Measurements from ENCODE around the gene MBOAT7. TPM values are rescaled to one million over a fixed set of nuclear protein-coding genes. Genes with fewer than 3 reads are reported as not detected.
"Not testable (repeated sequence)": the region's sequence is repeated elsewhere in the genome, so short reads cannot be mapped to it uniquely, and the experiment has no call there.

The MBOAT7 gene
- total RNA-seq, 2 experiments from 2014 or later: 107 to 112 TPM

DNA sequence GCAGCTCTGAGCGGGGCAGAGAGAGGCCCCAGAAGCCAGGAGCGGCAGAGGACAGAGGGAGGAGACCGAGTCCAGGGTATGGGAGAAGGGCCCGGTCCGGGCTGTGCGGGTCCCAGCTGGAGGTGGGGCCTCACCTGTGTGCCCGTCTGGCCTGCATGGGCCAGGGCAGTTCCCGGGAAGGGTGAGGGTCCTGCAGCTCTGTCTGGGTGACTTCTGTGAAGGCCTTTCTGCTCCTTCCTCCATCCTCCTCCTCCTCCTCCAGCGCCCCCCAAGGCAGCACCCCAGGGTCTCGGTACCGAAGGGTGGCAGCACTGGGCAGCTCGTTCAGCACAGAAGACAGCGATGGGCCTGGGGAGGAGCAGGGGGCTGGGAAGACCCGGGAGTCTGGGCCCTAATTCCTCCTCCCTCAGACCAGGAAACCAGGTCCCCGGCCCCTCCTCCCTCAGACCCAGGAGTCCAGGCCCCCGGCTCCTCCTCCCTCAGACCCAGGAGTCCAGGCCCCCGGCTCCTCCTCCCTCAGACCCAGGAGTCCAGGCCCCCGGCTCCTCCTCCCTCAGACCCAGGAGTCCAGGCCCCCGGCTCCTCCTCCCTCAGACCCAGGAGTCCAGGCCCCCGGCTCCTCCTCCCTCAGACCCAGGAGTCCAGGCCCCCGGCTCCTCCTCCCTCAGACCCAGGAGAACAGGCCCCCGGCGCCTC lies 17.5 kb downstream of the MBOAT7 start:
- H3K4me1 Mint-ChIP-seq (ENCODE audit: low read depth); H3K27ac Mint-ChIP-seq; intact Hi-C loops (cut with micrococcal nuclease); H3K27me3 Mint-ChIP-seq; DNase-seq; H3K36me3 Mint-ChIP-seq; H3K4me3 Mint-ChIP-seq; H3K9me3 Mint-ChIP-seq: not testable (repeated sequence)
- CTCF ChIA-PET: interaction anchor here (1.2 to 2.0 kb wide), 2 partner anchors 60 to 94 kb away, joined by 4 to 8 read pairs; no protein-coding TSS in a partner anchor
- POLR2A ChIA-PET: interaction anchor here (0.5 to 1.1 kb wide), 2 partner anchors 15 to 207 kb away, joined by 3 to 4 read pairs; no protein-coding TSS in a partner anchor

GRCh38 chr19:54169149-54169740 lies 20.1 kb downstream of the MBOAT7 start:
- no peak for DNase-seq
- POLR2A ChIA-PET: interaction anchor here (1.3 to 1.8 kb wide), 3 partner anchors 18 to 38 kb away, joined by 3 to 5 read pairs (median 3); no protein-coding TSS in a partner anchor
- Mint-ChIP-seq H3K4me1 (ENCODE audit: low read depth) (peaks cover 6% of the 10 kb centered on the region), H3K9me3 (no peaks in the 10 kb centered on the region), H3K27me3 (no peaks in the 10 kb centered on the region), H3K36me3 (no peaks in the 10 kb centered on the region), H3K4me3 (no peak overlapping the region), H3K27ac (no peak overlapping the region)
- intact Hi-C loops (cut with micrococcal nuclease): no loop called here
- CTCF ChIA-PET: interaction anchor here (0.7 to 2.0 kb wide), 4 partner anchors 19 to 161 kb away, joined by 3 to 7 read pairs (median 5); no protein-coding TSS in a partner anchor

DNA sequence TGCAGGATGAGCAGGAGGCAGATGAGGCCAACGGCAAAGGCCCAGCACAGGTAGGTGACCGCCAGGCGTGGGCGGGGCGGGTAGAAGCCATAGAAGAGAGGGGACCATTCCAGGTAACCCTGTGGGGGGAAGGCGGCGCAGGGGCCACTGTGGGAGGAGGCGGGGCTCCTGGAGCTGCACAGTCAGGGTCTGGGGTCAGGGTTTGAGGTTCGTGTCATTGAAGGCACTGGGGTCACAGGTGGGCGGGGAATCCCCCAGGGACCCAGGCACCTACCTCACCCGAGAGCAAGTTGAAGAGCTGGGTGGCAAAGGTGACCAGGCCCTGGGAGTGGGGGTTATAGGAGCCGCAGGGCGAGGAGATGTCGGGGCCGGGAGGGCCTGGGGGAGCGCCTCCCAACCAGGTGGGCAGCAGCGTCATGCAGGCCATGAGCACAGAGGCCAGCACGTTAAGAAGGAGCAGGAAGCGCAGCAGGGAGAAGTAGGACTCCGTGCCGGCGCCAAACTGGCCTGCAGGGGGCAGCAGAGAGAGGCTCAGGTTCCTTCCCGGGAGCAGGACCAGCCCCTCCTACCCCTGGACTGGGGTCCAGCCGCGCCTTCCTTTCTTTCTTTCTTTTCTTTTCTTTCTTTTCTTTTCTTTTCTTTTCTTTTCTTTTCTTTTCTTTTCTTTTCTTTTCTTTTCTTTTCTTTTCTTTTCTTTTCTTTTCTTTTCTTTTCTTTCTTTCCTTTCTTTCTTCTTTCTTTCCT lies 21.0 kb downstream of the MBOAT7 start:
- DNase-seq: peak; percentile 94
- H3K36me3 Mint-ChIP-seq: no peaks in the 10 kb centered on the region
- CTCF ChIA-PET: interaction anchor here (0.5 to 2.3 kb wide), 13 partner anchors 8 to 98 kb away, joined by 3 to 10 read pairs (median 3); partner anchors contain the start of genes LENG1 and MBOAT7
- no peak overlapping the region for H3K27ac Mint-ChIP-seq
- intact Hi-C loops (cut with micrococcal nuclease): loop anchor here (1.0 kb wide), 1 partner anchor 63 kb away; no protein-coding TSS in a partner anchor
- H3K4me3 Mint-ChIP-seq: peak overlapping the region; percentile 5
- POLR2A ChIA-PET: no interaction called here
- peaks cover 8% of the 10 kb centered on the region for H3K4me1 Mint-ChIP-seq (ENCODE audit: low read depth)
- no peaks in the 10 kb centered on the region for H3K27me3 Mint-ChIP-seq
- H3K9me3 Mint-ChIP-seq: no peaks in the 10 kb centered on the region

DNA sequence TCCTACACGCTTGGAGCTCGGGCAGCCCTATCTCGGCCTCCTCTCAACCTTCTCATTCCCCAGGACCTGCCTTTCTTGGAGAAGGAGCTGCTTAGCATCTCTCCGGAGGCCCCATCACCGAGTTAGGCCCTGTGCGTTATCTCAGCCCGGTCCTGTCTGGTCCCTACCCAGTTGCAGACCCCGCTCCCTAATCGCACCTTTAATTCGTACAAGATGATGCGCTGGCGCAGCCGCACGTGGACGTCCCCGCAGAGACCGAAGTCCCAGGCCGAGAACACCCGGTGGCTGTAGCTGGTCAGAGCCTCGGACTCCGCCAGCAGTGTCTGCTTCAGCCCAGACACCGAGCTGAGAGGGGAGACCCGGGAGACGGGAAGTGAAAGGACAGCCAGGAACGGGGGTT lies 24.2 kb downstream of the MBOAT7 start:
- peaks cover 32% of the 10 kb centered on the region for H3K4me1 Mint-ChIP-seq (ENCODE audit: low read depth)
- ChIA-PET CTCF (interaction anchor here (1.5 kb wide), 1 partner anchor 101 kb away, joined by 4 read pairs; no protein-coding TSS in a partner anchor), POLR2A (no interaction called here)
- no peaks in the 10 kb centered on the region for H3K36me3 Mint-ChIP-seq
- DNase-seq: no peak
- H3K9me3 Mint-ChIP-seq: no peaks in the 10 kb centered on the region
- H3K4me3 Mint-ChIP-seq: no peak overlapping the region
- intact Hi-C loops (cut with micrococcal nuclease): no loop called here
- peaks cover 3% of the 10 kb centered on the region for H3K27me3 Mint-ChIP-seq
- no peak overlapping the region for H3K27ac Mint-ChIP-seq

- Mint-ChIP-seq H3K27ac (no peak overlapping the region), H3K27me3 (peaks cover 3% of the 10 kb centered on the region), H3K36me3 (peaks cover 6% of the 10 kb centered on the region), H3K4me3 (peak overlapping the region; percentile 17), H3K9me3 (no peaks in the 10 kb centered on the region), H3K4me1 (ENCODE audit: low read depth) (peaks cover 34% of the 10 kb centered on the region)
- POLR2A ChIA-PET: no interaction called here
- peak; percentile 73 for DNase-seq
- CTCF ChIA-PET: interaction anchor here (1.3 to 1.5 kb wide), 2 partner anchors 24 to 101 kb away, joined by 4 to 6 read pairs; no protein-coding TSS in a partner anchor
- intact Hi-C loops (cut with micrococcal nuclease): no loop called here
These were observed 24.9 kb downstream of the MBOAT7 start for GRCh38 chr19:54164369-54165068.

DNA sequence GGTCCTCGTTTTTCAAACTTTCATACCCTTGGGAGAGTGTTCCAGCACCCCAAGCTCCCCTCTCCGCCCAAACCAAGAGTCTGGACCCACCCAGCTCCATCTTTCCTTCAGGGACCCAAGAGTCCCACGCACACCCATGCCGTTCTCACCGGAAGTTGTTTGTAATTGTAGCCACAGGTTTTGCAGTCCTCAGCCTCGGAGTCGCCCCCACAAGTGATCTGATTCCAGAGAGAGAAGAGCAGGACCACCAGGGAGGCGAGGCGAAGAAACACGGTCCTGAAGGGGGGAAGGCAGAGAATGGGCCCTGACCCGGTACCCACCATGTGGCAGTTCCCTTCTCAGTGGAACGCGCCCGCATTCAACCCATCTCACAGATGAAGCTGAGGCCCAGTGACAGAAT lies 26.5 kb downstream of the MBOAT7 start:
- no peak for DNase-seq
- H3K9me3 Mint-ChIP-seq: no peaks in the 10 kb centered on the region
- peak overlapping the region; percentile 10 for H3K27ac Mint-ChIP-seq
- peaks cover 44% of the 10 kb centered on the region for H3K4me1 Mint-ChIP-seq (ENCODE audit: low read depth)
- ChIA-PET POLR2A (no interaction called here), CTCF (no interaction called here)
- peak overlapping the region; percentile 71 for H3K4me3 Mint-ChIP-seq
- peaks cover 3% of the 10 kb centered on the region for H3K27me3 Mint-ChIP-seq
- peaks cover 11% of the 10 kb centered on the region for H3K36me3 Mint-ChIP-seq
- intact Hi-C loops (cut with micrococcal nuclease): no loop called here

- peak overlapping the region; percentile 10 for H3K27ac Mint-ChIP-seq
- H3K4me3 Mint-ChIP-seq: peak overlapping the region; percentile 71
- peaks cover 3% of the 10 kb centered on the region for H3K27me3 Mint-ChIP-seq
- ChIA-PET POLR2A (no interaction called here), CTCF (no interaction called here)
- intact Hi-C loops (cut with micrococcal nuclease): no loop called here
- H3K9me3 Mint-ChIP-seq: no peaks in the 10 kb centered on the region
- H3K36me3 Mint-ChIP-seq: peaks cover 11% of the 10 kb centered on the region
- peaks cover 44% of the 10 kb centered on the region for H3K4me1 Mint-ChIP-seq (ENCODE audit: low read depth)
- peak; percentile 88 for DNase-seq
These were observed 27.1 kb downstream of the MBOAT7 start for GRCh38 chr19:54162241-54162805.

DNA sequence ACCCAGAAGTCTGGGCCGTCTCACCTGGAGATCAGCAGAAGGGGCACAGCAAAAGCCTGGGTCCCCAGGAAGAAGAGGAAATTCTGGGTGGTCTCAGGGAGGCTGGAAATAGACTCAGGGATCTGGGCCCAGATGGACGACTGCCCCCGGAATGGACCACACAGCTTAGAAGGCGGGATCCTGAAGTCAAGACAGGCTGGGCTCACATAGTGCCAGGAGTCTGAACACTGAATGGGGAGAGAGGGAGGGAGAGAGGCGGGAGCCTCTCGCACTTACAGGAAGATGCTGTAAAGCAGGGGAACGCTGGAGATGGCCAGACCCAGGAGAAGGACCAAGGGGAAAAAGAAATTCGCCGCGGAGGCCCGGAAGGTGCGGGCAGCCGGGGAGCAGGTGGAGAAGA lies 28.5 kb downstream of the MBOAT7 start:
- Mint-ChIP-seq H3K27ac (peak overlapping the region; percentile 98), H3K4me3 (peak overlapping the region; percentile 95), H3K27me3 (peaks cover 3% of the 10 kb centered on the region), H3K9me3 (no peaks in the 10 kb centered on the region), H3K36me3 (peaks cover 22% of the 10 kb centered on the region), H3K4me1 (ENCODE audit: low read depth) (peaks cover 48% of the 10 kb centered on the region)
- intact Hi-C loops (cut with micrococcal nuclease): loop anchor here (2.0 kb wide), 1 partner anchor 50 kb away; no protein-coding TSS in a partner anchor
- DNase-seq: no peak
- CTCF ChIA-PET: interaction anchor here (0.9 to 2.5 kb wide), 4 partner anchors 7 to 29 kb away, joined by 3 to 11 read pairs (median 6); partner anchors contain the start of gene MBOAT7
- POLR2A ChIA-PET: interaction anchor here (0.8 to 2.6 kb wide), 5 partner anchors 22 to 50 kb away, joined by 3 to 16 read pairs (median 4); partner anchors contain the start of genes CNOT3, PRPF31 and TFPT

DNA sequence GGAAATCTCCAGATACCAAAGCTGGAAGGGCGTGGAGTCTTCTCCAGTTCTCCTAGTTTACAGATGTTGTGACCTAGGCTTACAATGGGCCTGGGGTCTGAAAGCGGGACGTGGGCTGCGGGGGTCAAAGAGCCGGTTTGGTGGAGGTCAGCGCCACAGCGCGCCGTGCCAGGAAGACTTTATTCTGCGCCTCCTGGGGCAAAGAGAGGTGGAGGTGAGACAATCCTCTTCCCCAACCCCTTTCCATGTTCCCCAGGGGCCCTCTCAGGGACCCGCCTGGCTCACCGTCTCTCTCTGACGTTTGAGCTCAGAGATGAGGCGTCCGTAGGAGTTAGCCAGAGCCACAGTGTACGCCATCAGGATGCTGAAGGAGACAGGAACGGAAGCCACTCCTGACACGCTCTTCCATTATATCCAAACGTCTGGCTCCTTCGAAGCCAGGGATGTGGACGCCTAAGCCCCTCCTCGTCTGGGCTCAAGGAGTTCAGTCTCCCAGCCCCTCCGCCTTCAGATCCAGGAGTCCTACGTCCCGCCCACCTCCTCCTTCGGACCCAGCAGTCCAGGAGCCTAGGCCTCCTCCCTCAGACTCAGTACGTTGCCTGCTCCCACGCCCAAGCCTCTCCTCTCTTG lies 29.1 kb downstream of the MBOAT7 start:
- no peaks in the 10 kb centered on the region for H3K9me3 Mint-ChIP-seq
- H3K27ac Mint-ChIP-seq: peak overlapping the region; percentile 98
- H3K4me3 Mint-ChIP-seq: peak overlapping the region; percentile 95
- intact Hi-C loops (cut with micrococcal nuclease): loop anchor here (2.0 kb wide), 1 partner anchor 51 kb away; no protein-coding TSS in a partner anchor
- peaks cover 3% of the 10 kb centered on the region for H3K27me3 Mint-ChIP-seq
- CTCF ChIA-PET: interaction anchor here (0.9 to 2.5 kb wide), 4 partner anchors 8 to 29 kb away, joined by 3 to 11 read pairs (median 6); partner anchors contain the start of gene MBOAT7
- DNase-seq: peak; percentile 37
- H3K36me3 Mint-ChIP-seq: peaks cover 23% of the 10 kb centered on the region
- H3K4me1 Mint-ChIP-seq (ENCODE audit: low read depth): peaks cover 48% of the 10 kb centered on the region
- POLR2A ChIA-PET: interaction anchor here (0.9 to 2.6 kb wide), 7 partner anchors 22 to 50 kb away, joined by 4 to 16 read pairs (median 5); partner anchors contain the start of genes CNOT3, MBOAT7, PRPF31 and RPS9

- Mint-ChIP-seq H3K36me3 (peaks cover 30% of the 10 kb centered on the region), H3K4me1 (ENCODE audit: low read depth) (peaks cover 51% of the 10 kb centered on the region)
- intact Hi-C loops (cut with micrococcal nuclease): loop anchor here (1.0 to 5.0 kb wide), 7 partner anchors 22 to 288 kb away; partner anchors contain the start of genes CNOT3, LENG8, NDUFA3 and PRPF31
These were observed 29.8 kb downstream of the MBOAT7 start, which contains the start of gene LENG1 for GRCh38 chr19:54159352-54160181. Gene LENG1, minus strand, starts transcription at chr19:54159721. Its CDS starts 26 bp downstream, at chr19:54159695.

More at GRCh38 chr19:54159352-54160181, 29.8 kb downstream of the MBOAT7 start, which contains the start of gene LENG1:
- Mint-ChIP-seq H3K4me3 (peak within 1 kb of the TSS; percentile 95), H3K27me3 (peaks cover 3% of the 10 kb centered on the region), H3K27ac (peak within 1 kb of the TSS; percentile 98), H3K9me3 (no peaks in the 10 kb centered on the region)
- ChIA-PET CTCF (interaction anchor here (0.9 to 2.5 kb wide), 9 partner anchors 9 to 107 kb away, joined by 3 to 11 read pairs (median 3); partner anchors contain the start of gene MBOAT7), POLR2A (interaction anchor here (0.6 to 2.6 kb wide), 11 partner anchors 14 to 51 kb away, joined by 3 to 16 read pairs (median 4); partner anchors contain the start of genes CNOT3, MBOAT7, PRPF31 and RPS9)
- DNase-seq: peak; percentile 100
